ENCODE data around the gene STXBP4. TPM values are rescaled to one million over a fixed set of nuclear protein-coding genes. Genes with fewer than 3 reads are reported as not detected.

STXBP4 gene
- total and polyA plus RNA-seq, 2 donors (not counting 3 experiments of a cell fraction or from before 2014, with no cell fraction given) = 1.9 to 12.9 TPM

DNA sequence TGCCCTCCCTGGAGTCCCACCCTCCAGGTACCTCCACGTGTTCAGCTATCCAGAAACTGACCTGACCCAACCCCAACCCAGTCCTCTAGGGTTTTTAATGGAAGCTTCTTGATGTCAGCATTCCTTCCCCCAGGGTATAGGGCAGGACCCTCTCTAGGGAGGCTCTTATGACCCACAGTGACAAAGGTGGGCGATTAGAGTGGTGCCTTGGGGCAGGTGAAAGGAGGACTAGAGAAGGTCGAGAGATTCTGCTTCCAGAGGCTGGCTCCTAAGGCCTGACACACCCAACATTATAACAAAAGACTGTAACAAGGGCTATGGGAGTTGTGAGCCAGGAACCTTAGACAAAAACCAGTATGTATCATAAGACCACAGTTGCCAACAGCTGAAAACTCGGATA, 17.3 kb upstream of the STXBP4 start:
- Histone ChIP-seq H3K4me1 (ENCODE audit: control insufficient read depth, extremely low read depth, insufficient read depth, low read length) (peaks cover 7% of the 10 kb centered on the region), H2AFZ (ENCODE audit: low read depth, low read length) (no peak overlapping the region), H4K20me1 (replicated peaks; ENCODE audit: control insufficient read depth, extremely low read depth, insufficient read depth, low read length) (no peaks in the 10 kb centered on the region), H3K36me3 (ENCODE audit: control insufficient read depth in 2 of 2, extremely low read depth in 1 of 2, insufficient read depth in 2 of 2, low read length in 2 of 2) (no peaks in the 10 kb centered on the region), H3K27me3 (ENCODE audit: control insufficient read depth in 2 of 2, insufficient read depth in 2 of 2, low read length in 2 of 2) (no peaks in the 10 kb centered on the region), H3K79me2 (ENCODE audit: control insufficient read depth, insufficient read depth, low read length) (no peaks in the 10 kb centered on the region), H3K9me1 (replicated peaks; ENCODE audit: control insufficient read depth, extremely low read depth, insufficient read depth, low read length) (no peaks in the 10 kb centered on the region), H3K4me2 (ENCODE audit: insufficient read depth, low read length) (no peak overlapping the region), H3K27ac (ENCODE audit: insufficient read depth, low read depth, low read length) (no peak overlapping the region), H3K9me3 (replicated peaks; ENCODE audit: control insufficient read depth, insufficient read depth, low read length) (no peaks in the 10 kb centered on the region), H3K9ac (replicated peaks; ENCODE audit: extremely low read depth, insufficient read depth, low read length) (no peak overlapping the region), H3K4me3 (replicated peaks in 1 of 3; ENCODE audit: insufficient read depth in 1 of 3, low read depth in 1 of 3, low read length in 3 of 3) (no peak overlapping the region)
- dilution Hi-C loops (cut with MboI; ENCODE audit: extremely low pct_ligation_motif_present, low sequenced_read_pairs) = no loop called here
- TF ChIP-seq, protein P1, sequence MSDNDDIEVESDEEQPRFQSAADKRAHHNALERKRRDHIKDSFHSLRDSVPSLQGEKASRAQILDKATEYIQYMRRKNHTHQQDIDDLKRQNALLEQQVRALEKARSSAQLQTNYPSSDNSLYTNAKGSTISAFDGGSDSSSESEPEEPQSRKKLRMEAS (IDR thresholded peaks at IDR 0.05; ENCODE audit: insufficient read depth, insufficient read length) = no peak
- TF ChIP-seq, protein P2, sequence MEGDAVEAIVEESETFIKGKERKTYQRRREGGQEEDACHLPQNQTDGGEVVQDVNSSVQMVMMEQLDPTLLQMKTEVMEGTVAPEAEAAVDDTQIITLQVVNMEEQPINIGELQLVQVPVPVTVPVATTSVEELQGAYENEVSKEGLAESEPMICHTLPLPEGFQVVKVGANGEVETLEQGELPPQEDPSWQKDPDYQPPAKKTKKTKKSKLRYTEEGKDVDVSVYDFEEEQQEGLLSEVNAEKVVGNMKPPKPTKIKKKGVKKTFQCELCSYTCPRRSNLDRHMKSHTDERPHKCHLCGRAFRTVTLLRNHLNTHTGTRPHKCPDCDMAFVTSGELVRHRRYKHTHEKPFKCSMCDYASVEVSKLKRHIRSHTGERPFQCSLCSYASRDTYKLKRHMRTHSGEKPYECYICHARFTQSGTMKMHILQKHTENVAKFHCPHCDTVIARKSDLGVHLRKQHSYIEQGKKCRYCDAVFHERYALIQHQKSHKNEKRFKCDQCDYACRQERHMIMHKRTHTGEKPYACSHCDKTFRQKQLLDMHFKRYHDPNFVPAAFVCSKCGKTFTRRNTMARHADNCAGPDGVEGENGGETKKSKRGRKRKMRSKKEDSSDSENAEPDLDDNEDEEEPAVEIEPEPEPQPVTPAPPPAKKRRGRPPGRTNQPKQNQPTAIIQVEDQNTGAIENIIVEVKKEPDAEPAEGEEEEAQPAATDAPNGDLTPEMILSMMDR (IDR thresholded peaks at IDR 0.05; ENCODE audit: extremely low read depth in 1 of 2, insufficient read depth in 1 of 2, low read depth in 1 of 2, low read length in 2 of 2) = no peak
- TF ChIP-seq EZH2 (IDR thresholded peaks at IDR 0.05; ENCODE audit: borderline replicate concordance, low read depth, low read length, severe bottlenecking) (no peak), MYC (IDR thresholded peaks at IDR 0.05; ENCODE audit: low read depth, low read length) (no peak), JUN (IDR thresholded peaks at IDR 0.05; ENCODE audit: borderline replicate concordance, insufficient read depth, insufficient read length, low read depth) (no peak), GATA2 (IDR thresholded peaks at IDR 0.05; ENCODE audit: insufficient read depth, insufficient read length, low read depth, low read length) (no peak), FOS (IDR thresholded peaks at IDR 0.05; ENCODE audit: borderline replicate concordance, insufficient read depth, low read length) (no peak)
- FAIRE-seq = no peak
- DNase-seq (ENCODE audit: low read depth, low spot score) = no peak
- BruUV-seq (replicated peaks) = no TSS peak
- CTCF ChIA-PET = interaction anchor here (3.3 kb wide), 1 partner anchor 8 kb away, joined by 12 read pairs; no protein-coding TSS in a partner anchor
- intact Hi-C loops (cut with micrococcal nuclease) = no loop called here
- POLR2A ChIA-PET = no interaction called here
